HepG2 (cell line): Measurements from ENCODE around the gene REPIN1. TPM values are rescaled to one million over a fixed set of nuclear protein-coding genes. Genes with fewer than 3 reads are reported as not detected.

ENCODE experiments used
- BCL6 ChIP-seq: IDR thresholded peaks from 2 replicates; pipeline ENCODE4 v1.6.1; 2016; ENCODE audit warnings: missing genetic modification reagents, missing compliant biosample characterization
- BRD4 ChIP-seq: sonication (generic); formaldehyde crosslinking; IDR thresholded peaks from 2 replicates; pipeline ENCODE4 v1.4.0; 2020; ENCODE audit warnings: missing genetic modification reagents
- EED ChIP-seq: sonication (generic); formaldehyde crosslinking; IDR thresholded peaks from 2 replicates; pipeline ENCODE4 v1.5.0; 2020; ENCODE audit warnings: mild to moderate bottlenecking, missing genetic modification reagents
- GATAD2A ChIP-seq: IDR thresholded peaks from 2 replicates; pipeline ENCODE4 v1.6.1; 2016
- HIC2 ChIP-seq: sonication (generic); formaldehyde crosslinking; IDR thresholded peaks from 2 replicates; pipeline ENCODE4 v1.9.0; 2022; ENCODE audit warnings: low read depth, missing genetic modification reagents
- HIVEP1 ChIP-seq: sonication (generic); formaldehyde crosslinking; IDR thresholded peaks from 2 replicates; pipeline ENCODE4 v1.4.0; 2020; ENCODE audit warnings: mild to moderate bottlenecking, missing genetic modification reagents
- HMGXB3 ChIP-seq: sonication (generic); formaldehyde crosslinking; IDR thresholded peaks from 2 replicates; pipeline ENCODE4 v1.4.0; 2020; ENCODE audit warnings: missing genetic modification reagents, borderline replicate concordance
- HNRNPL ChIP-seq: fragments of 200-400 bp; formaldehyde crosslinking; IDR thresholded peaks from 2 replicates; pipeline ENCODE4 v1.6.1; 2017; ENCODE audit warnings: mild to moderate bottlenecking, low read depth, low read length
- JARID2 ChIP-seq: sonication (generic); formaldehyde crosslinking; IDR thresholded peaks from 2 replicates; pipeline ENCODE4 v1.8.1; 2023; ENCODE audit warnings: missing genetic modification reagents, inconsistent platforms; ENCODE audit not compliant: insufficient replicate concordance
- KLF11 ChIP-seq: IDR thresholded peaks from 2 replicates; pipeline ENCODE4 v1.6.1; 2016; ENCODE audit warnings: missing compliant biosample characterization
- NFYB ChIP-seq: sonication (generic); formaldehyde crosslinking; IDR thresholded peaks from 2 replicates; pipeline ENCODE4 v1.4.0; 2020; ENCODE audit warnings: missing genetic modification reagents
- SAP130 ChIP-seq: IDR thresholded peaks from 2 replicates; pipeline ENCODE4 v1.6.1; 2016; ENCODE audit warnings: low read depth
- SMYD3 ChIP-seq: sonication (generic); formaldehyde crosslinking; IDR thresholded peaks from 2 replicates; pipeline ENCODE4 v1.8.1; 2023; ENCODE audit warnings: mild to moderate bottlenecking, missing genetic modification reagents
- SRSF4 ChIP-seq: fragments of 200-400 bp; formaldehyde crosslinking; IDR thresholded peaks from one replicate; pipeline ENCODE4 v1.6.1; 2018; ENCODE audit warnings: mild to moderate bottlenecking, low read depth, low read length, moderate library complexity; ENCODE audit not compliant: poor library complexity, severe bottlenecking
- TAF15 ChIP-seq: fragments of 200-400 bp; formaldehyde crosslinking; IDR thresholded peaks from one replicate; pipeline ENCODE4 v1.6.1; 2018; ENCODE audit warnings: mild to moderate bottlenecking, low read depth, low read length; ENCODE audit not compliant: poor library complexity, severe bottlenecking
- ZMYM4 ChIP-seq: sonication (generic); formaldehyde crosslinking; IDR thresholded peaks from 2 replicates; pipeline ENCODE4 v1.8.1; 2023; ENCODE audit warnings: mild to moderate bottlenecking, missing genetic modification reagents
- ZNF20 ChIP-seq: sonication (generic); formaldehyde crosslinking; IDR thresholded peaks from 2 replicates; pipeline ENCODE4 v1.4.0; 2020; ENCODE audit warnings: mild to moderate bottlenecking, moderate library complexity, missing genetic modification reagents
- ZNF263 ChIP-seq: sonication (generic); formaldehyde crosslinking; IDR thresholded peaks from 2 replicates; pipeline ENCODE4 v1.4.0; 2020; ENCODE audit warnings: missing genetic modification reagents
- ZNF30 ChIP-seq: sonication (generic); formaldehyde crosslinking; IDR thresholded peaks from 2 replicates; pipeline ENCODE4 v1.5.0; 2020; ENCODE audit warnings: mild to moderate bottlenecking, missing genetic modification reagents
- ZNF709 ChIP-seq: sonication (generic); formaldehyde crosslinking; IDR thresholded peaks from 2 replicates; pipeline ENCODE4 v1.5.0; 2020; ENCODE audit warnings: mild to moderate bottlenecking, missing genetic modification reagents
- ZNF724P ChIP-seq: sonication (generic); formaldehyde crosslinking; IDR thresholded peaks from 2 replicates; pipeline ENCODE4 v1.8.0; 2022; ENCODE audit warnings: missing genetic modification reagents, borderline replicate concordance
- ZNF761 ChIP-seq: sonication (generic); formaldehyde crosslinking; conservative IDR thresholded peaks from 2 replicates; pipeline ENCODE4 v1.4.0; 2020; ENCODE audit warnings: mild to moderate bottlenecking, missing genetic modification reagents
- ZSCAN29 ChIP-seq: sonication (generic); formaldehyde crosslinking; conservative IDR thresholded peaks from 2 replicates; pipeline ENCODE4 v1.4.0; 2020; ENCODE audit warnings: mild to moderate bottlenecking, missing genetic modification reagents
- ZSCAN9 ChIP-seq: IDR thresholded peaks from 2 replicates; pipeline ENCODE4 v1.6.1; 2016; ENCODE audit warnings: borderline replicate concordance
- polyA plus RNA-seq, 8 experiments: library from polyadenylated mRNA; depleted of rRNA in 3 of 8; stranded (reverse) in 7 of 8; unstranded in 1 of 8; fragments of >200 nt; fragmentation: Illumina TruSeq in 4 of 8; extraction: Trizol in 4 of 8; gene quantifications; 2 replicates each; pipeline versions ENCODE4 v1.2.1 to v1.2.3, GENCODE V29; 2011 to 2016; ENCODE audit warnings: low read depth in 4 of 8, missing spikeins in 1 of 8, mixed read lengths in 1 of 8; ENCODE audit not compliant: insufficient read depth in 1 of 8
- total RNA-seq, 5 experiments: library from RNA; depleted of rRNA; stranded (reverse); fragments of >200 nt; fragmentation: Illumina TruSeq; extraction: Trizol; gene quantifications; 2 replicates each; pipeline ENCODE4 v1.2.3, GENCODE V29; 2016; ENCODE audit warnings: low read depth in 1 of 5
- TF ChIP-seq, protein P1 (sequence below): sonication (generic); formaldehyde crosslinking; IDR thresholded peaks from 2 replicates; pipeline ENCODE4 v1.4.0; 2020; ENCODE audit warnings: missing genetic modification reagents, low read depth, mild to moderate bottlenecking, borderline replicate concordance

REPIN1 gene
- total and polyA plus RNA-seq, 2 of the 13 experiments (the other 11 are each of a cell fraction or from before 2014, with no cell fraction given): 69.9 to 108 TPM

DNA sequence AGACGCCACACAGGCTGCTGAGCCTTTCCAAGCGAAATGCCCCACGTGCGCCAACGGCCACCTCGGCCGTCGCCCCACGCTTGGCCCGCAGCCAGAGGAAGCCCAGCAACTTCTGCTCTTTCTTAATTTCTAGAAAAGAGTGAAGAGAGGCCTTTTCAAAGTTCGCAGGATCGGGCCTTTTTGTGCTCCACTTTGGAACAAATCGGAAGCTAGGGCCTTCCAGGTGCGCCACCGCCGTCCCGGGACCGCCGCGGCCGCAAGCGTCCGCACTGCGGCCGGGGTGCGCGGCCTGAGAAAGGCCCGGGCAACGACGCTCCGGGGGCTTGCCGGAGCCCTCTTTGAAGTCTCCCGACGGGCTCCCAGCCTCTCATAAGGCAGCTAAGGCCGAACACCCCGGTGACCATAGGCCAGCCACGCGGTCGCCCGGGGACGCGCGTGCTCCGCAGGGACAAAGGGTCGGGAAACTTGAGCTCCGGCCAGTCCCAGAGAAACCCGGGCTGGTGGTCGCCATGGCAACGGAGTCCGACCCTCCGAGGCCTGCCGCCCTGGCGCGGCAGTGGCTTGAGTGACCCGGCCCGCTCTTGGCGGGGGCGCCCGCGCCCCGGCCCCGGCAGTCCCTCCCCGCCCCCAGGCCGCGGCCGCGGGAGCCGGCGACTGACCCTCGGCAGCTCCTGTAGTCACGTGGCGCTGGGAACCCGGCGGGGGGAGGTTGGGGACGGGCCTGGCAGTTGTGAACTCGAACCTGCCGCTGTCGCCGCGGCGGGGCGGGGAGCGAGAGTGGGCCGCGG, at the start of gene REPIN1 (continued):
- 0 out of 2 replicates have a peak, but pooled peaks have one; percentile 38 for TF ChIP-seq HIC2 (CRISPR knock-in tag)
- peak; percentile 71; the same call in 1 of the 2 replicates for TF ChIP-seq ZNF724P (CRISPR knock-in tag)
- peak; percentile 29; the same call in 1 of the 2 replicates for TF ChIP-seq ZSCAN9 (CRISPR knock-in tag)
- TF ChIP-seq TAF15: peak; percentile 83
- TF ChIP-seq KLF11 (CRISPR knock-in tag): no peak
- peak; percentile 97 for TF ChIP-seq ZNF30 (CRISPR knock-in tag)
- TF ChIP-seq, protein P1, sequence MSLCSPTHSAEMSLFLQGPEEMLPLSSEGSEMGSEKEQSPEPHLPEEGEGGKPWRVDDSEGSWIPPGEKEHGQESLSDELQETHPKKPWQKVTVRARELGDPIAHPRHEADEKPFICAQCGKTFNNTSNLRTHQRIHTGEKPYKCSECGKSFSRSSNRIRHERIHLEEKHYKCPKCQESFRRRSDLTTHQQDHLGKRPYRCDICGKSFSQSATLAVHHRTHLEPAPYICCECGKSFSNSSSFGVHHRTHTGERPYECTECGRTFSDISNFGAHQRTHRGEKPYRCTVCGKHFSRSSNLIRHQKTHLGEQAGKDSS (CRISPR knock-in tag): peak; percentile 42; the same call in 1 of the 2 replicates
- TF ChIP-seq ZNF761 (CRISPR knock-in tag): peak; percentile 36; the same call in 1 of the 2 replicates
- no peak for TF ChIP-seq HMGXB3 (CRISPR knock-in tag)
- peak; percentile 17 for TF ChIP-seq JARID2
- TF ChIP-seq ZNF20 (CRISPR knock-in tag): no peak
- TF ChIP-seq ZSCAN29 (CRISPR knock-in tag): no peak
- peak; percentile 84 for TF ChIP-seq ZMYM4 (CRISPR knock-in tag)
- no peak for TF ChIP-seq SRSF4
- TF ChIP-seq HIVEP1 (CRISPR knock-in tag): peak; percentile 59
- peak; percentile 68 for TF ChIP-seq SAP130 (CRISPR knock-in tag)
- TF ChIP-seq GATAD2A (CRISPR knock-in tag): peak; percentile 4
- no peak for TF ChIP-seq NFYB (CRISPR knock-in tag)
- 0 out of 2 replicates have a peak, but pooled peaks have one; percentile 55 for TF ChIP-seq SMYD3 (CRISPR knock-in tag)
- TF ChIP-seq ZNF263 (CRISPR knock-in tag): peak; percentile 47; the same call in 1 of the 2 replicates
- TF ChIP-seq BRD4: peak; percentile 76
- peak; percentile 25; the same call in 1 of the 2 replicates for TF ChIP-seq BCL6 (CRISPR knock-in tag)
- peak; percentile 92 for TF ChIP-seq ZNF709 (CRISPR knock-in tag)
- no peak; the same call in 1 of the 2 replicates for TF ChIP-seq EED
- TF ChIP-seq HNRNPL: peak; percentile 92
